ENCODE measurements around the gene TNFAIP6. TPM values are rescaled to one million over a fixed set of nuclear protein-coding genes. Genes with fewer than 3 reads are reported as not detected.

Gene TNFAIP6
- total RNA-seq, 1 donor from 2014 or later = 1.2 TPM

- H3K9me3 Mint-ChIP-seq = peaks cover 9% of the 10 kb centered on the region
- peaks cover 2% of the 10 kb centered on the region for H3K27me3 Mint-ChIP-seq (ENCODE audit: low read depth)
- no peaks in the 10 kb centered on the region for H3K36me3 Mint-ChIP-seq
- DNase-seq (ENCODE audit: low spot score in 2 of 2, unreplicated experiment in 2 of 2) = no peak
- H3K4me3 Mint-ChIP-seq = no peak overlapping the region
- no peak overlapping the region for H3K27ac Mint-ChIP-seq
- TF ChIP-seq CTCF (IDR thresholded peaks at IDR 0.05; ENCODE audit: unreplicated experiment) = no peak
- peaks cover 4% of the 10 kb centered on the region for H3K4me1 Mint-ChIP-seq
Observed at GRCh38 chr2:151333083-151333482, 24.3 kb upstream of the TNFAIP6 start.

GRCh38 chr2:151334082-151334815, 23.1 kb upstream of the TNFAIP6 start:
- Mint-ChIP-seq H3K27me3 (ENCODE audit: low read depth) (peaks cover 2% of the 10 kb centered on the region), H3K4me3 (no peak overlapping the region), H3K27ac (no peak overlapping the region), H3K9me3 (peaks cover 9% of the 10 kb centered on the region), H3K4me1 (peaks cover 12% of the 10 kb centered on the region), H3K36me3 (no peaks in the 10 kb centered on the region)
- DNase-seq (ENCODE audit: low spot score in 2 of 2, unreplicated experiment in 2 of 2) = no peak
- no peak for TF ChIP-seq CTCF (IDR thresholded peaks at IDR 0.05; ENCODE audit: unreplicated experiment)

- DNase-seq (ENCODE audit: low spot score in 2 of 2, unreplicated experiment in 2 of 2) = no peak
- H3K9me3 Mint-ChIP-seq = peaks cover 11% of the 10 kb centered on the region
- H3K4me1 Mint-ChIP-seq = peaks cover 14% of the 10 kb centered on the region
- no peak overlapping the region for H3K4me3 Mint-ChIP-seq
- no peaks in the 10 kb centered on the region for H3K27me3 Mint-ChIP-seq (ENCODE audit: low read depth)
- H3K27ac Mint-ChIP-seq = no peak overlapping the region
- TF ChIP-seq CTCF (IDR thresholded peaks at IDR 0.05; ENCODE audit: unreplicated experiment) = no peak
- no peaks in the 10 kb centered on the region for H3K36me3 Mint-ChIP-seq
Observed at GRCh38 chr2:151336863-151337371, 20.5 kb upstream of the TNFAIP6 start.

GRCh38 chr2:151337643-151338042, 19.7 kb upstream of the TNFAIP6 start:
- Mint-ChIP-seq H3K4me3 (no peak overlapping the region), H3K36me3 (no peaks in the 10 kb centered on the region), H3K27me3 (ENCODE audit: low read depth) (no peaks in the 10 kb centered on the region), H3K27ac (no peak overlapping the region), H3K9me3 (peaks cover 14% of the 10 kb centered on the region), H3K4me1 (peaks cover 14% of the 10 kb centered on the region)
- no peak for TF ChIP-seq CTCF (IDR thresholded peaks at IDR 0.05; ENCODE audit: unreplicated experiment)
- no peak for DNase-seq (ENCODE audit: low spot score in 2 of 2, unreplicated experiment in 2 of 2)

GRCh38 chr2:151338115-151338514, 19.3 kb upstream of the TNFAIP6 start:
- peaks cover 14% of the 10 kb centered on the region for H3K4me1 Mint-ChIP-seq
- TF ChIP-seq CTCF (IDR thresholded peaks at IDR 0.05; ENCODE audit: unreplicated experiment) = no peak
- H3K4me3 Mint-ChIP-seq = no peak overlapping the region
- no peaks in the 10 kb centered on the region for H3K27me3 Mint-ChIP-seq (ENCODE audit: low read depth)
- H3K36me3 Mint-ChIP-seq = no peaks in the 10 kb centered on the region
- no peak overlapping the region for H3K27ac Mint-ChIP-seq
- peaks cover 14% of the 10 kb centered on the region for H3K9me3 Mint-ChIP-seq
- no peak for DNase-seq (ENCODE audit: low spot score in 2 of 2, unreplicated experiment in 2 of 2)

Measured in mesothelial cell of epicardium (in vitro differentiated cells).